NCI-H2227 (cell line): ENCODE measurements around the gene WFIKKN2.

Source experiments
- DNase-seq: peaks from one replicate; lab custom pipeline; 2025; ENCODE audit not compliant: unreplicated experiment; lab: John Stamatoyannopoulos, UW

The WFIKKN2 gene

GRCh38 chr17:50808413-50808812, 27.0 kb upstream of the WFIKKN2 start:
- DNase-seq, result no peak

GRCh38 chr17:50808888-50809287, 26.5 kb upstream of the WFIKKN2 start:
- DNase-seq, result no peak

- no peak for DNase-seq
Measured at GRCh38 chr17:50813583-50813982, 21.8 kb upstream of the WFIKKN2 start.

- no peak for DNase-seq
Measured at GRCh38 chr17:50815400-50815799, 20.0 kb upstream of the WFIKKN2 start.

GRCh38 chr17:50816271-50816670, 19.1 kb upstream of the WFIKKN2 start:
- no peak for DNase-seq

GRCh38 chr17:50816771-50817751, 18.3 kb upstream of the WFIKKN2 start:
- DNase-seq, result peak; percentile 13

- no peak for DNase-seq
Measured at GRCh38 chr17:50817838-50818237, 17.5 kb upstream of the WFIKKN2 start.

- no peak for DNase-seq
Measured at GRCh38 chr17:50818261-50818660, 17.1 kb upstream of the WFIKKN2 start.

GRCh38 chr17:50818921-50819657, 16.3 kb upstream of the WFIKKN2 start:
- DNase-seq, result no peak

GRCh38 chr17:50820651-50821050, 14.7 kb upstream of the WFIKKN2 start:
- DNase-seq, result no peak

GRCh38 chr17:50822550-50822949, 12.8 kb upstream of the WFIKKN2 start:
- DNase-seq, result no peak

GRCh38 chr17:50824429-50824828, 11.0 kb upstream of the WFIKKN2 start:
- DNase-seq, result no peak

- no peak for DNase-seq
Measured at GRCh38 chr17:50825188-50825587, 10.2 kb upstream of the WFIKKN2 start.

GRCh38 chr17:50828508-50829170, 6.7 kb upstream of the WFIKKN2 start:
- DNase-seq, result no peak

- no peak for DNase-seq
Measured at GRCh38 chr17:50829332-50829731, 6.1 kb upstream of the WFIKKN2 start.

- no peak for DNase-seq
Measured at GRCh38 chr17:50830352-50830751, 5.0 kb upstream of the WFIKKN2 start.

- DNase-seq, result peak; percentile 83
Measured at GRCh38 chr17:50830994-50831393, 4.4 kb upstream of the WFIKKN2 start.

- peak; percentile 43 for DNase-seq
Measured at GRCh38 chr17:50831471-50831928, 3.9 kb upstream of the WFIKKN2 start.

GRCh38 chr17:50832267-50832863, 3.0 kb upstream of the WFIKKN2 start:
- no peak for DNase-seq

GRCh38 chr17:50832864-50833381, 2.5 kb upstream of the WFIKKN2 start:
- DNase-seq, result no peak
